ENCODE data around the gene CENPM. TPM values are rescaled to one million over a fixed set of nuclear protein-coding genes. Genes with fewer than 3 reads are reported as not detected.

The CENPM gene
- polyA plus RNA-seq, 1 of the 3 experiments (the other 2 are of a cell fraction) = 15.6 TPM

GRCh38 chr22:41975299-41976069 lies 28.5 kb upstream of the CENPM start (continued):
- TF ChIP-seq, protein P1, sequence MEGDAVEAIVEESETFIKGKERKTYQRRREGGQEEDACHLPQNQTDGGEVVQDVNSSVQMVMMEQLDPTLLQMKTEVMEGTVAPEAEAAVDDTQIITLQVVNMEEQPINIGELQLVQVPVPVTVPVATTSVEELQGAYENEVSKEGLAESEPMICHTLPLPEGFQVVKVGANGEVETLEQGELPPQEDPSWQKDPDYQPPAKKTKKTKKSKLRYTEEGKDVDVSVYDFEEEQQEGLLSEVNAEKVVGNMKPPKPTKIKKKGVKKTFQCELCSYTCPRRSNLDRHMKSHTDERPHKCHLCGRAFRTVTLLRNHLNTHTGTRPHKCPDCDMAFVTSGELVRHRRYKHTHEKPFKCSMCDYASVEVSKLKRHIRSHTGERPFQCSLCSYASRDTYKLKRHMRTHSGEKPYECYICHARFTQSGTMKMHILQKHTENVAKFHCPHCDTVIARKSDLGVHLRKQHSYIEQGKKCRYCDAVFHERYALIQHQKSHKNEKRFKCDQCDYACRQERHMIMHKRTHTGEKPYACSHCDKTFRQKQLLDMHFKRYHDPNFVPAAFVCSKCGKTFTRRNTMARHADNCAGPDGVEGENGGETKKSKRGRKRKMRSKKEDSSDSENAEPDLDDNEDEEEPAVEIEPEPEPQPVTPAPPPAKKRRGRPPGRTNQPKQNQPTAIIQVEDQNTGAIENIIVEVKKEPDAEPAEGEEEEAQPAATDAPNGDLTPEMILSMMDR (IDR thresholded peaks at IDR 0.05) = no peak

- H3K4me2 ChIP-seq = no peak overlapping the region
- no peak overlapping the region for H2AFZ ChIP-seq (ENCODE audit: low read depth)
- no peaks in the 10 kb centered on the region for H3F3A ChIP-seq (replicated peaks; ENCODE audit: insufficient read depth)
- no peak for DNase-seq
- no peak overlapping the region for H3K4me3 ChIP-seq (ENCODE audit: low read depth in 2 of 2, low read length in 1 of 2)
- no peak overlapping the region for H3K27ac ChIP-seq (ENCODE audit: low read depth in 2 of 2, low read length in 1 of 2)
- H3K36me3 ChIP-seq (replicated peaks in 1 of 2; ENCODE audit: control insufficient read depth in 1 of 2, insufficient read depth in 2 of 2, low read length in 1 of 2) = no peaks in the 10 kb centered on the region
- ChIA-PET POLR2A (no interaction called here), CTCF (no interaction called here)
- H3K4me1 ChIP-seq (ENCODE audit: control insufficient read depth in 1 of 2, insufficient read depth in 2 of 2, low read depth in 1 of 2, low read length in 1 of 2) = peaks cover 0 to 12% of the 10 kb centered on the region in 2 experiments; a peak in 1 of 4 replicates
- H3K9ac ChIP-seq = no peak overlapping the region
- no peaks in the 10 kb centered on the region for H4K20me1 ChIP-seq (ENCODE audit: insufficient read depth)
- H3K9me2 ChIP-seq = no peaks in the 10 kb centered on the region
- H3K79me2 ChIP-seq (ENCODE audit: insufficient read depth) = no peaks in the 10 kb centered on the region
- H3K27me3 ChIP-seq (ENCODE audit: insufficient read depth) = no peaks in the 10 kb centered on the region
- H3K9me3 ChIP-seq = no peaks in the 10 kb centered on the region
- TF ChIP-seq, protein P2, sequence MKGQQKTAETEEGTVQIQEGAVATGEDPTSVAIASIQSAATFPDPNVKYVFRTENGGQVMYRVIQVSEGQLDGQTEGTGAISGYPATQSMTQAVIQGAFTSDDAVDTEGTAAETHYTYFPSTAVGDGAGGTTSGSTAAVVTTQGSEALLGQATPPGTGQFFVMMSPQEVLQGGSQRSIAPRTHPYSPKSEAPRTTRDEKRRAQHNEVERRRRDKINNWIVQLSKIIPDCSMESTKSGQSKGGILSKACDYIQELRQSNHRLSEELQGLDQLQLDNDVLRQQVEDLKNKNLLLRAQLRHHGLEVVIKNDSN (IDR thresholded peaks at IDR 0.05; ENCODE audit: borderline replicate concordance, low read depth) = no peak
- TF ChIP-seq, protein P3, sequence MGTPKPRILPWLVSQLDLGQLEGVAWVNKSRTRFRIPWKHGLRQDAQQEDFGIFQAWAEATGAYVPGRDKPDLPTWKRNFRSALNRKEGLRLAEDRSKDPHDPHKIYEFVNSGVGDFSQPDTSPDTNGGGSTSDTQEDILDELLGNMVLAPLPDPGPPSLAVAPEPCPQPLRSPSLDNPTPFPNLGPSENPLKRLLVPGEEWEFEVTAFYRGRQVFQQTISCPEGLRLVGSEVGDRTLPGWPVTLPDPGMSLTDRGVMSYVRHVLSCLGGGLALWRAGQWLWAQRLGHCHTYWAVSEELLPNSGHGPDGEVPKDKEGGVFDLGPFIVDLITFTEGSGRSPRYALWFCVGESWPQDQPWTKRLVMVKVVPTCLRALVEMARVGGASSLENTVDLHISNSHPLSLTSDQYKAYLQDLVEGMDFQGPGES (IDR thresholded peaks at IDR 0.05; ENCODE audit: low read depth, low read length) = no peak
- WGBS (ENCODE audit: low lambda C conversion rate) = 70% methylated on average over 10 of the region's 10 CpGs
Measured at GRCh38 chr22:41974691-41975290, 27.8 kb upstream of the CENPM start.

DNA sequence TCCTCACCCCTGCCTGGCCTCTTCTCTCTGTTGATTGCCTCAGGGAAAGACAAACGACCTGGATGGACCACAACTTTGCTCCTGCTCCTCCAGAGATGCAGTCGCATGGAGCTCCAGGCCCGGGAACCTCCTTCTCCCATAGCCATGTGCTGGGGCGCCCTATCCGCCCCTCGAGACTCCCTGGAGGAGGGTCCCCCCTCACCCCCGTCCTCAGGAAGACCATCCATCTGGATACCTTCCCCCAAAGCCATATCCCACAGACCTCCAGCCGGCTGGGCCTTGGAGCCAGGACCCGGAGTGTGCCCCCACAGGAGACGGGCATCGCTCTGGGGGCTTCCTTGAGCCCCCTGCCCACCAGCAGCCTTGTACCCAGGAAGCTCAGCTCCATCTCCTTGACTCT lies 24.5 kb upstream of the CENPM start:
- Histone ChIP-seq H3K4me3 (ENCODE audit: low read depth in 2 of 2, low read length in 1 of 2) (no peak overlapping the region), H3K27me3 (ENCODE audit: insufficient read depth) (no peaks in the 10 kb centered on the region), H3K9me2 (no peaks in the 10 kb centered on the region), H3K4me1 (ENCODE audit: control insufficient read depth in 1 of 2, insufficient read depth in 2 of 2, low read depth in 1 of 2, low read length in 1 of 2) (peaks cover 0 to 19% of the 10 kb centered on the region in 2 experiments; a peak in 1 of 4 replicates), H3K9ac (no peak overlapping the region), H3K9me3 (no peaks in the 10 kb centered on the region), H2AFZ (ENCODE audit: low read depth) (no peak overlapping the region), H3K4me2 (no peak overlapping the region), H3K27ac (ENCODE audit: low read depth in 2 of 2, low read length in 1 of 2) (no peak overlapping the region), H4K20me1 (ENCODE audit: insufficient read depth) (no peaks in the 10 kb centered on the region), H3K36me3 (replicated peaks in 1 of 2; ENCODE audit: control insufficient read depth in 1 of 2, insufficient read depth in 2 of 2, low read length in 1 of 2) (no peaks in the 10 kb centered on the region), H3F3A (replicated peaks; ENCODE audit: insufficient read depth) (no peaks in the 10 kb centered on the region), H3K79me2 (ENCODE audit: insufficient read depth) (no peaks in the 10 kb centered on the region)
- WGBS (ENCODE audit: low lambda C conversion rate) = no CpG with 5 or more reads among the region's 11 CpGs
- DNase-seq = no peak
- ChIA-PET CTCF (no interaction called here), POLR2A (no interaction called here)
- TF ChIP-seq, protein P1 (IDR thresholded peaks at IDR 0.05) = no peak
- TF ChIP-seq, protein P4, sequence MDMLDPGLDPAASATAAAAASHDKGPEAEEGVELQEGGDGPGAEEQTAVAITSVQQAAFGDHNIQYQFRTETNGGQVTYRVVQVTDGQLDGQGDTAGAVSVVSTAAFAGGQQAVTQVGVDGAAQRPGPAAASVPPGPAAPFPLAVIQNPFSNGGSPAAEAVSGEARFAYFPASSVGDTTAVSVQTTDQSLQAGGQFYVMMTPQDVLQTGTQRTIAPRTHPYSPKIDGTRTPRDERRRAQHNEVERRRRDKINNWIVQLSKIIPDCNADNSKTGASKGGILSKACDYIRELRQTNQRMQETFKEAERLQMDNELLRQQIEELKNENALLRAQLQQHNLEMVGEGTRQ (IDR thresholded peaks at IDR 0.05; ENCODE audit: borderline replicate concordance, low read depth, low read length) = no peak
- TF ChIP-seq PBX3 (IDR thresholded peaks at IDR 0.05) = no peak
- no peak for TF ChIP-seq ELF1 (IDR thresholded peaks at IDR 0.05)
- TF ChIP-seq, protein P2 (IDR thresholded peaks at IDR 0.05; ENCODE audit: borderline replicate concordance, low read depth) = no peak
- no peak for TF ChIP-seq FOXJ3 (CRISPR knock-in tag; IDR thresholded peaks at IDR 0.05)
